HuH-7 (cell line): Measurements from ENCODE around the gene LAT.

Source experiments
- DNase-seq: peaks from one replicate; pipeline ENCODE4 v3.0.0; 2011; ENCODE audit warnings: low spot score

Gene LAT

DNA sequence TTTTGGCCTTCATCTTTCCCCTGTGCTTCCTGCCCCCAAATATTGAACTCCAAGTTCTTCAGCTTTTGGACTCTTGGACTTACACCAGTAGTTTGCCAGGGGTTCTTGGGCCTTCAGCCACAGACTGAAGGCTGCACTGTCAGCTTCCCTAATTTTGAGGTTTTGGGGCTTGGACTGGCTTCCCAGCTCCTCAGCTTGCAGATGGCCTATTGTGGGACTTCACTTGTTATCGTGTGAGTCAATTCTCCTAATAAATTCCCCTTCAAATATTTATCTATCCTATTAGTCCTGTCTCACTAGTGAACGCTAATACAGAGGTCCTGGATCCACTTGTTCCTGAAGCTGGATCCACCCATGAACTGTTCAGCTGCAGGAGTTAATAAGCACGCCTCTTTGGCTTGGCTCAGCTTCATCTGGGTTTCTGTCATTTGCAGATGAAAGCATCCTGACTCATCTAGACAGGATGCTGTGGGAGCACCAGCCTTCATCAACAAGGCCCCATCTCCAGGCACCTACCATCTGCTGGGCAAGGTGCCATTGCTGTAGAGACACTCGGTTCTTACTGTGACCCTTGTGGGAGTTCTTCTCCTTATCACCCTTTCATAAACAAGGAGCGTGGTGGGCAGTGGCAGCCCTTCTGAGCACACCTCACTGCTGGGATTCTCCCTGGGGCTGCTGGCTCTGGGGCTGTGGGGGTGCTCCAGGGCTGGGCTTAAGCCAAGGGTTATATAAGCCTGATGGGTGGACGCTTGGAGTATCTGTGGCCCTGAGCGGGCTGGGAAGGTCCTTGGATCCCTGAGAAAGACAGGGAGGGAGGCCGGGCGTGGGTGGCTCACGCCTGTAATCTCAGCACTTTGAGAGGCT, 23.1 kb downstream of the LAT start:
- no peak for DNase-seq

DNA sequence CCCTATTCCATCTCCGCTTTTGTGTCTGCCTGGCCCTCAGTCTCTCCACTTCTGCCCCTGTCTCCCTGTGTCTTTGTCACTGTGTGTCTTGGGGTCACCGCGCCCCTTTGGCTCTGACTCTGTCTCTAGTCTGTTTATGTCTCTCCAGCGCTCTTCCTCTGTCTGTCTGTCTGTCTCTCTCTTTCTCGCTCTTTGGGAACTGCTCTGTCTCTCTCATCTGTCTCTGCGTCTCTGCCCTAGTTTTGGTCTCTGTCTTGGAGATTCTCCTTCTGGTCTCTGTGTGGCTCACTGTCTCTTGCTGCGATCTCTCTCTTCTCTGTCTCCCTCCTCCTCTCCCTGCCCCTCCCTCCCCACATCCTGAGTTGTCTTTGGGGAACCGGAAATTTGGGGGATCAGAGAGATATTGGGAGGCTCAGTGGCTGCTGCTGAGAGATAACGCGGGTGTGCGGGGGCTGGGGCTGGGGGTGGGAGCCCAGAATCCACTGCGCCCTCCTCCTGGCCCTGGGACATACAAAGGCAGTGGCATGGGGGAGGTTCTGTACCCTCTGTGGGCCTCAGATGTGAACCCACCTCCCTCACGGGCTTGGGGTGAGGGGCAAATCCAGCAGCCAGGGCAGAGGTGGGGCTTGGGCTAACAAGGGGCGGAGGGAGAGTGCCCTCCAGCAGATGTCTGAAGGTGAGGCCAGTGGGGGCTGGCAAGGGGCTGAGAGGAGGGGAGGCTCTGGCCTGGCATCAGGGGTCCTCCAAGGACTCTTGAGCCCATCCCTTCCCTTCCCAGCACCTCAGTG, 24.4 kb downstream of the LAT start:
- no peak for DNase-seq

DNA sequence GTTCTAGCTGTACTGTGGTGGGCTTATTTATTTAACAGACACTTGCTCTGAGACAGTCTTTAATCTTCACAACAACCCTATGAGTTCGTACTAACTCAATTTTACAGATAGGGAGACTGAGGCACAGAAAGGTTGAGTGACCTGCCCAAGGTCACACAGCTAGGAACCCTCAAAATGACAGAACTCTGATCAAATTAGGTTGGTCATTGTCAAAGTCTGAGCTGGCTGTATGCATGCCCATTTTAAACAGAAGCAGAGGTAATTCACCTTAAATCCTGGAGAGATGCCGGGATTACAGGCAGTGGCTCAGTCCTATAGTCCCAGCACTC, 24.9 kb downstream of the LAT start:
- DNase-seq = no peak

DNA sequence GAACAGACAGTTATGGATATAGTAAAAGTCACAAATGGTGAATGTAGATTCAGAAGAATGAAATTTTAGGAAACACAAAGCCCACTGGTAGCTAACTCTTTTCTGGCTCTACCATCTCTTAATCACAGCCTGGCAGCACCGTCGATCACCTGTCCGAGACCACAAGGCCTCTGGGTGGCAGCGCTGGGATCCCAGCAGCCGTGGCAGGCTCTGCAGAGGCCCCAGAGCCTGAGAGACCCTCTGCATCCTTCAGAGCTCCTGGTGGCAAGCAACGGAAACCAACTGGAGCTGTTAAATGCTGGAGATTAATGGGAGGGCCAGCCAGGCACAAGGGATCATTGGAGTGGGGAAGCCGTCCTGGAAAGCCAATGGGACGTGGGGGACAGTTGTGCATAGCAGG, 26.3 kb downstream of the LAT start:
- DNase-seq = peak; percentile 40

DNA sequence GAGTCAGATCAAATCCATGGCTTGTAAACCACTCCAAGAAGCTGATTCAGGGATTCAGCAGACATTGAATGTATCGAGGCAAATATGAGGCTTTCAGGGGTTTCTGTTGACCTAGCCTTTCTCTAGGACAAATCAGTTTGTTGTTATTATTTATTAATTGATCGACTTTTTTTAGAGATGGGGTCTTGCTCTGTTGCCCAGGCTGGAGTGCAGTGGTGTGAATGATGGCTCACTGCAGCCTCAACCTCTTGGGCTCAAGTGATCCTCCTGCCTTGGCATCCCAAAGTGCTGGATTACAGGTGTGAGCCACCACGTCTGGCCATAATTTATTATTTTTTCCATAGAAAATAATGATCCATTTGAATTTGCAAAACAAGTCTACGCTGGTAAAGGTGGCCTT, 27.0 kb downstream of the LAT start:
- no peak for DNase-seq

DNA sequence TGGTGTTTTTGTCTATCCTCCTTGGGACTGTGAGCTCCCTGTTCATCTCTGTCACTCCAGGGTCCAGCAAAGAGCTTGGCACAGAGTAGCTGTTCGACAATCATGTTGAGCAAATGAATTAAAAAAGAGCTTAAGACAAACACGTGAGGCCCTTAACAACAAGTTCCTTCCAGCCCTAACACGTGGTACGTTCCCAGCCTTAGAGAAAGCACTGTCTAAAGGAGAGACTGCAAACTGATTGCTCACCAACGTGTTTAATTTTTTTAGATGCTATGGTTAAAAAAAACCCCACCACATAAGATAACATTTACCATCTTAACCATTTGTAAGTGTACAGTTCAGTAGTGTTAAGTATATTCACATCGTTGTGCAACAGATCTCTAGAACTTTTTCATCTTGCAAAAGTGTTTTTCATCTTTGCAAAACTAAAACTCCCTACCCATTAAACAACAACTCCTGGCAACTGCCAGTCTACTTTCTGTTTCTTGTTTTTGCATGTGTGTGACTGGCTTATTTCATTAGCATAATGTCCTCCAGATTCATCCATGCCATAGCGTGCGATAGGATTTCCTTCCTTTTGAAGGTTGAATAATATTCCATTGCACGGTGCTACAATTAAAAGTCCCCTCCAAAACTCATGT, 28.2 kb downstream of the LAT start:
- DNase-seq = no peak

DNA sequence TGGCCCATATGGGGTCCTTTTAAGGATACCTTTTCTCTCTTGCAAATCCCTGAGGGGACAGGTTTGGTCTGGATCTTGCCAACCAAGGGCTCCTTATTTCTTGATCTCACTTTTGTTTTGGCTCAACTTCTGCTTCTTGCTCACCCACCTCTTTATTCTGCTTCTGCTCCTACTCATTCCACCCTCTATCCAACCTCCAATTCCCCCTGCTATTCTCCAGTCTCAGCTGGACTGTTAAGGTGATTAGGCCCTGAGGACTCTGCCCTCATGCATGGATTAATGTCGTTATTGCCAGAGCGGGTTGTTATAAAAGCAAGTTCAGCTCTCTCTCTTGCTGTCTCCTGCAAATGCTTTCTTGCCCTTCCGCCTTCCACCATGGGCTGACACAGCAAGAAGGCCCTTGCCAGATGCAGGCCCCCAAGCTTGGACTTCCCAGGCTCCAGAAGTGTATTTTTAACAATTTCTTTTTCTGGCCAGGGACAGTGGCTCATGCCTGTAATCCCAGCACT, 29.8 kb downstream of the LAT start:
- DNase-seq = no peak

DNA sequence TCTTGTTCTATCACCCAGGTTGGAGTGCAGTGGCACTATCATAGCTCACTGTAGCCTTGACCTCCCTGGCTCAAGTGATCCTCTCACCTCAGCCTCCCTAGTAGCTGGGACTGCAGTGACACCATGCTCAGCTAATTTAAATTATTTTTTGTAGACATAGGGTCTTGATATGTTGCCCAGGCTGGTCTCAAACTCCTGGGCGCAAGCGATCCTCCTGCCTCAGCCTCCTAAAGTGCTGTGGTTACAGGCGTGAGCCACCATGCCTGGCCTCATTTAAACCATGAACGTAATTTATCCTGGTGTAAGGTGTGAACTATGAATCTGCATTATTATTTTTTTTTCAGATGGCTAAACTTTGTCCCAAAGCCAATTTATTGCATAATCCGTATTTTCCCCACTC, 37.3 kb downstream of the LAT start:
- no peak for DNase-seq

DNA sequence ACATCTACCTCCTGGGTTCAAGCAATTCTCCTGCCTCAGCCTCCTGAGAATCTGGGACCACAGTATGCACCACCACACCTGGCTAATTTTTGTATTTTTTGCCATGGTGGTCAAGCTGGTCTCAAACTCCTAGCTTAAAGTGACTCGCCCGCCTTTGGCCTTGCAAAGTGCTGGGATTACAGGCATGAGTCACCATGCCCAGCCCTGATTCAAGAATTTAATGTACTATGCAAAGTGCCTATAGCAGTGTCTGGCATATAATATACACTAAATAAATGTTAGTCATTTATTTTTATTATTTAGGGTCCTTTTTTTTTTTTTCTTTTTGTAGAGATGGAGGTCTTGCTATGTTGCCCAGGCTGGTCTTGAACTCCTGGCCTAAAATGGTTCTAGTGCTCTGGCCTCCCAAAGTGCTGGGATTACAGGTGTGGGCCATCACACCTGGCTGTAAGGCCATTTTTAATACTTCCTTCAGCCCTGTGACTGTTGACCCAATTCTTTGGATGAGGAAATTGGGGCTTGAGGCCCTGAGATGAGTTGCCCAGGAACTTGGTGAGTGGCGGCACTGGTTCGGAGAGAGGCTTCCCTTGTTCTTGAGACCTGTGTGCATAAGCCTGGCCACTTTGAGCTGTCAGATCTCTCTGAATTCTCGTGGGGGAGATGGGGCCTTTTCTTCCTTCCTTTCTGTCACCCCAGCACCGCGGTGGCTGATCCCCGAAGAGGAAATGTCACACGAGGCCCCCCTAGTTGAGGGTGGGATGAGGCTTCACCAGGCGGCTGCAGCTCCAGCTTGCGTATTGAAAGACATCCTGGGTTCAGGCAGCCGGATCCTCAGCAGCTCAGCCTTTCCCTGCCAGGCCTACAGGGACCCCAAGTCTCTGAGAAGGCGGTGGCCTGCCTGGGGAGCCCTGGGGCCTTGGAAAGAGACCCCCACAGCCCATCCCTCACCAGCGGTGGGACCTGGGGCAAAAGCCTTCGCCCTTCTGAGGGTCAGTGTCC, 38.7 kb downstream of the LAT start:
- no peak for DNase-seq

DNA sequence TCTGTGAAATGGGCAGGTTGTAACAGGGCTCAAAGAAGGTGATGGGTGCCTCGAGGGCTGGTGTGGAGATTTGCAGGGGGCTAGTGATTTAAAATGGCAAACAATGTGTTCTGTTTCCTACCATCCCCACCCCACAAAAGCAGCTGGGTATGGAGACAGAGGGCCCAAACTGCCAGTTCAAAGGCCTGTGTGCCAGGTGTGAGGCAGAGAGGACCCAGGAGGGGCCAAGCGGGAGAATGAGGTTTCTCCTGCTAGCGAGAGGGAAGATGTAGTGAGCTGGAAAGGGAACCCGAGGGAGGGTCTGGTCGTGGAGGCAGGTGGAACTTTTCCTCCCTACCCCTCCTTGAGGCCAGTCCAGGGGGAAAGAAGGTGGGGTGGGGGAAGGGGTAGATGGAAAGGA, 39.4 kb downstream of the LAT start:
- no peak for DNase-seq

DNA sequence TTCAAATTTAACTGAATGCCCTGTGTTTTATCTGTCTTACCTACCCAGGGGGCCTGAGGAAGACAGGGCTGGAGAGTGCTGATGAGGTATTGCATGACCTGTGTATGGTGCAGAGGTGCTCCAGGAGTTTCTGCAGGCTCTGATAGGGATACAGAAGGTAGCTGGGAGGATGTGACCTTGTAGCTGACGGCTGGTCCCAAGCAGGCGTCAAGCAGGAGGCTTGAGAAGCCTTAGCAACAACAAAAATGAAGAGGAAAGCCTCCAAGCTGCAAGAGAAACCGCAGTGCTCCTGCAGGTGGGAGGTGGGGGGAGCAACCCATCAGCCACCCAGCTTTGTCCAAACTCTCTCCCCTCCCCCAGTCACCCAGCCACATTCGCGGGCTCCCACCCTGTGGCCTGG, 40.4 kb downstream of the LAT start:
- no peak for DNase-seq

DNA sequence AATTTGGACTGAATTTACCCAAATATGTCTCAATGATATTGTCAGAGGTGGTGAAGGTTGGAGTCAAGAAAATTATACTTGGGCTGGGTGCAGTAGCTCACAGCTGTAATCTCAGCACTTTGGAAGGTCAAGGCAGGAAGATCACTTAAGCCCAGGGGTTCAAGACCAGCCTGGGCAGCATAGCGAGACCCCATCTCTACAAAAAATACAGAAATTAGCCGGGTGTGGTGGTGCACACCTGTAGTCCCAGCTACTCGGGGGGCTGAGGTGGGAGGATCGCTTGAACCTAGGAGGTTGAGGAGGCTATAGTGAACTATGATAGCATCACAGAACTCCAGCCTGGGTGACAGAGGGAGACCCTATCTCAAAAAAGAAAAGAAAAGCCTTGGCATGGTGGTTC, 40.9 kb downstream of the LAT start:
- no peak for DNase-seq

DNA sequence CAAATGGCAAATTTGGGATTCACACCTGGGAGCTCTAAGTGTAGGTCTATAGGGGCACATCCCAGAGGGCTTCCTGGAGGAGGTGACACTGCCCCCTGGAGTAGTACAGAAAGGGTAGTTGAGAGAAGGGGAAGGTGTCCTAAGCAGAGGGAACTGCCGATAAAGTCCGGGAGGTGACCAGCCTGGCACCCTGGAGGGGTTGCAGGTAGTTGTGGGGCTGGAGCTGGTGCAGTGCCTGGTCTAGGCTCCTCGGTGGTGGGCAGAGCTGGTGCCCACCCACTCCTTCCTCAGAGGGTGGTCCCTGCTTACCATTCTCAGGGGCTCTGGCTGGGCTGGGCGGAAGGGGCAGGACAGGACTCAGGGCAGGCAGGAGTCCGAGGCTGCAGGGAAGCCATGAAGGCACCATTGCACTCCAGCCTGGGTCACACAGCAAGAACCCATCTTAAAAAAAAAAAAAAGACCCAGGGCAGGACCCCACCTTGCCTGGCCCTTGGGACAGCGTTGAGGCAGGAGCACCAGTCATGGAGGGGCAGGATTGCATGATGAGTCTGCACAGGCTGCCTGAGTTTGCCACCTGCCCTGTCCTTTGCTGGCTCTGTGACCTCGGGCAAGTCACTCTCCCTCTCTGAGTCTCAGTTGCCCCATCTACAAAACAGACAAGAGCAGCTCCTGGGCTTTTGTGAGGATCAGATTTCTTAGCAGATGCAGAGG, 43.8 kb downstream of the LAT start:
- no peak for DNase-seq

DNA sequence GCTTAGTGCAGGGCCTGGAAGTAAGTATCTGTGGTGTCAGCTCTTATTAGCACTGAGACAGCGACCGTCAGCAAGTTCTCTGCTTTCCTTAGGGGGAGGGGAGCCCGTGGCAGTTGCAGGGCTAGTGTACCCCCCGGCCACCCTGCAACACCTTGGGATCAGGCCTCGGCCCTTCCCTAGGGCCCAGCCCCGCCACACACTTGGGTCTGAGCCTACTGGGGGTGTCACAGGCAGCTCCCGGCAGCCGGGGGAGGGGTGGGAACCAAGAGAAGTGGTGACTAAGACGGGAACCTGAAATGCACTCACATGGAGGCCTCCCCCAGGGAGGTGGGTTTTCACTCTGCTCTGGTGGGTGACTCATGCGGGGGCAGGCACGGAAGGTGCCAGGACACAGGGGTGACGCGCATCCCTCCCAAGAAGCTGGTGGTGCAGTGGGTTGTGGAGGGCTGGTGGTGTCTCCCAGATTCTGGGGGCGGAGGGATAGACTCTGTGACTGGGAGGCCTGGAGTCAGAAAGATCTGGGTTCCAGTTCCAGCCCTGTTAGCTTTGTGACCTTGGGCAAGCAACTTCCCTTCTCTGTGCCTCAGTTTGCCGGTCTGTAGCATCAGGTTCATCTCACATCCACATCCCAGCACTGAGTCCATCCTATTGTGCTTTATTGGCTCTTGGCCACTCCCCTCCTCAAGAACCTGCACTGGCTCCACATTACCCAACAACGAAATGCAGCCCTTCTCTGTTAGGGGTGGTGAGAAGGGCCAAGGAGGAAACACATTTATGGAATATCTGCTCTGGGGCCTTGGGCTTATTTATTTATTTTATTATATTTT, 44.5 kb downstream of the LAT start:
- DNase-seq = no peak

DNA sequence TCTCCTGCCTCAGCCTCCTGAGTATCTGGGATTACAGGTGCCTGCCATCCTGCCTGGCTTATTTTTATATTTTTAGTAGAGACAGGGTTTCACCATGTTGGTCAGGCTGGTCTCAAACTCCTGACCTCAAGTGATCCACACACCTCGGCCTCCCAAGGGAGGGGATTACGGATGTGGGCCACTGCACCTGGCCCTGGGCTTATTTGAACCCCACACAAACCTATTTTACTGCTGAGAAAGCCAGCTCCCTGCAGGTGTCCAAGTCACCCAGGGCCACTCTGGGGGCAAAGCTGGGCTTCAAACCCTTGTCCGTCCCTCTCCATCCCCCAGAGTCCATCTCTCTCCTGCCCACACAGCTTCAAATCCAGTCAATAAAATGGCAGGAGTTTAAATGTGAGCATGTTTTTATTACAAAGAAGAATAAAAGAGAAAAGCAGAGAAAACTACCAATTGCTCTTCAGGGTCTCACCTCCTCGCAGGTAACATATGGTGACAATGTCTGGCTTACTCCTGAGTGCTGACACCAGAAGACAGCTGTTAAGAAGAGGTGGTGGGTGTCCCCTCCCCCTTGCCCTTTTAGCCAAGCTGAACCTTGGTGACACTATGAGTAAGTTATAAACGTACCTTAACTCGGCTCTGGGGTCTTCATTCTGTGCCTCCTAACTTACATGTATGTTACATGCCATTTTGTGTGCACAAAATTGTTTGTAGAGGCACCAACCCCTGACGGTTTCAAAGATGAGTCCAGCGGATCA, 45.4 kb downstream of the LAT start:
- DNase-seq = no peak
